ENCODE measurements around the gene GAPDH.
A peak's percentile ranks its signal among the peaks of the same experiment; 100 is the strongest.
"Not testable (repeated sequence)": the region's sequence is repeated elsewhere in the genome, so short reads cannot be mapped to it uniquely, and the experiment has no call there.

Gene GAPDH

GRCh38 chr12:6555018-6555691 lies 20.8 kb downstream of the GAPDH start:
- H3K4me3 ChIP-seq (ENCODE audit: low read depth, low read length), result peak overlapping the region; percentile 82
- no peak for DNase-seq (ENCODE audit: low read depth)
- no peak for TF ChIP-seq CTCF (conservative IDR thresholded peaks at IDR 0.05; ENCODE audit: low read depth, low read length)

DNA sequence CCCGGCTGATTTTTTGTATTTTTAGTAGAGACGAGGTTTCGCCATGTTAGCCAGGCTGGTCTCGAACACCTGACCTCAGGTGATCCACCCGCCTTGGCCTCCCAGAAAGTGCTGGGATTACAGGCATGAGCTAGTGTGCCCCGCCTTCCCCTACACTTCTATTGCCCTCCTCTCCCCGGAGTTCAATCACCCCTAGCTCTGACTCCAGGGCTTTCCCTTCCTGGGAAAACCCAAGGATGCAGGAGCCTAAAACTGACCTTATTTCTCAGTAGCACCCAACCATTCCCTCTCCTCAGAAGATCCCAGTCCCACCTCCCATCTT lies 22.1 kb downstream of the GAPDH start:
- not testable (repeated sequence) for H3K4me3 ChIP-seq (ENCODE audit: low read depth, low read length); DNase-seq (ENCODE audit: low read depth)

- TF ChIP-seq CTCF (conservative IDR thresholded peaks at IDR 0.05; ENCODE audit: low read depth, low read length), result no peak
- DNase-seq (ENCODE audit: low read depth), result no peak
- H3K4me3 ChIP-seq (ENCODE audit: low read depth, low read length), result no peak overlapping the region
Measured at GRCh38 chr12:6556857-6557256, 22.5 kb downstream of the GAPDH start.

- TF ChIP-seq CTCF (conservative IDR thresholded peaks at IDR 0.05; ENCODE audit: low read depth, low read length), result peak; percentile 70
- peak; percentile 81 for DNase-seq (ENCODE audit: low read depth)
- H3K4me3 ChIP-seq (ENCODE audit: low read depth, low read length), result not testable (repeated sequence)
Measured at GRCh38 chr12:6558014-6558760, 23.9 kb downstream of the GAPDH start.

GRCh38 chr12:6559500-6559899 lies 25.2 kb downstream of the GAPDH start:
- H3K4me3 ChIP-seq (ENCODE audit: low read depth, low read length), result no peak overlapping the region
- no peak for TF ChIP-seq CTCF (conservative IDR thresholded peaks at IDR 0.05; ENCODE audit: low read depth, low read length)
- no peak for DNase-seq (ENCODE audit: low read depth)

DNA sequence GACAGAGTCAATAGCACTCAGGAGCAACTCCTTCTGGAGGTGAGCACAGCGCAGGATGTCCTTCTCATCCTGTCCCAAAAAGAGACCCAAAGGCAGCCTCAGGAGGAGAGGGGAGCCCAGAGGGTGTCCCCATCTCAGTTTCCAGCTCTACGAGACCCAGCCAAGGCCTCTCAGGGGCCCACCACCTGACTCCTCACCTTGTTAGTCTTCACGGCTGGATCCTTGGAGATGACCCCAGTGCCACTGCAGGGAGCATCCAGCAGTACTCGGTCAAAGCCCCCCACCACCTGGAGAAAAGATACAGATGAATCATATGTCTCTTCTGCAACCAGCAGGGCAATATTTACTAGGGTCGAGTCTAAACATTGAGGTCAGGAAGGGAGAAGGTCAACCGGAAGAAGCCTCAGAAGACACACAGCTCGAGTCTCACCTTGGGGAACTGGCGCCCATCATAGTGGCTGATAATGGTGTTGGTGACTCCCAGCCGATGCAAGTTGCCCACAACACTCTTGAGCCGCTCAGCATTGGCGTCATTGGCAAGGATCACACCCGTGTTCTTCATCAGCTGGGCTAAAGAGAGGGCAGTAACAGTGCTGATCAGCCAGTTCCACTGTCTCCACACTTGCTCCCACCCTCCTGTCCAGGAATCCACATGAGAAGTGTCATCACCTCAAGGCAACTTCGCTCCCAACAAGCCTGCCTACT lies 26.3 kb downstream of the GAPDH start:
- no peak for DNase-seq (ENCODE audit: low read depth)
- H3K4me3 ChIP-seq (ENCODE audit: low read depth, low read length), result no peak overlapping the region
- TF ChIP-seq CTCF (conservative IDR thresholded peaks at IDR 0.05; ENCODE audit: low read depth, low read length), result no peak

DNA sequence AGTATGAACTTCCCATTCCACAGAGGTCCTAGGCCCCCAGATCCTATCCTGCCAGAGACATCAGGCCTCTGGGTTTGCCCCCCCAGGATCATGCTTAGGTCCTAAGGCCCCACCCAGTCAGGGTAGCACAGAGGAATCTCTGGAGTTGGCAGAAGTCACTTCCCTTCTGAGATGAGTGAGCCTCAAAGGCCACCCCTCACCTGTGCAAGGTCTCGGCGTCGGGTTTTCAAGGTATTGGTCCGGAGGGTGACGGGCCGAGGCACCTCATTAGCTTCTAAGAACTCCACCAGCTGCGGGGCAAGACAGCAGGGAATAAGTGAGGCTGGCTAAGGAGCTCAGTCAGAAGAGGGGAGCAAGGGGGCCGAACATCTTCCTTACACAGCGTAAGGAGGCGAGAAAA lies 28.6 kb downstream of the GAPDH start:
- no peak for TF ChIP-seq CTCF (conservative IDR thresholded peaks at IDR 0.05; ENCODE audit: low read depth, low read length)
- no peak overlapping the region for H3K4me3 ChIP-seq (ENCODE audit: low read depth, low read length)
- DNase-seq (ENCODE audit: low read depth), result no peak

Measured in choroid plexus epithelial cell (primary cell).